ENCODE data around the gene SSRP1. TPM values are rescaled to one million over a fixed set of nuclear protein-coding genes. Genes with fewer than 3 reads are reported as not detected.

SSRP1 gene
- total RNA-seq, 1 donor from 2014 or later: 79.5 TPM

DNA sequence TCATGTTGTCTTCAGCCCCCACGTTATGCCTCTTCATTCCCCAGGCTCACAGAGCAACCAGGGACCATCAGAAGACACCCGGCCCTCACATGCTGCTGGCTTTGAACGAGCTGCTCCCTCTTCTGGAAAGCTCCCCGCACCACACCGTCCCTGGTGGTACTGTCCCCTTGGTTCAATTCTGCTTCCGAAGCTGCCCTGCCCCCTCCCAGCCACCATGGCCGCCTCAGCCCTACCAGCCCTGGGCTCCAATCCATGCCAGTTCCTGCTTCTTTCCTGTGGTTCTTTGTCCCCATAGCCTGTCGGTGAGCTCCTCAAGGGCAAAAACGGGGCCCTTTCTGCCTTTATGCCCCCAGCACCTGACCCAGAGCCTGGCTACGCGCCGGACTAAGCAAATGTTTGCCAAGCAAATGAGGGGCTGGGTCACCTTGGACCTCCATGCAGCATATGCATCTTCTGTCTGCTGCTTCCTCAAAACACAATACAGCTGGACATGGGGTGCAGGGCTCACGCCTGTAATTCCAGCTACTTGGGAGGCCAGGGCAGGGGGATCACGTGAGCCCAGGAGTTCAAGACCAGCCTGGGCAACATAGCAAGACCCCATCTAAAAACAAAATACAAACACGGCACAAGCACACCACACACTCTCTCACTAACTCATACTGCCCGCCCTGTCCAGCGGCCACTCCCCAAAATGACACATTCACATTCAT is 32.3 kb downstream of the SSRP1 start:
- H3K4me3 ChIP-seq (ENCODE audit: insufficient read depth, low read depth, low read length): no peak overlapping the region
- H4K20me1 ChIP-seq (ENCODE audit: insufficient read depth, low read length): peaks cover 65% of the 10 kb centered on the region
- H2AFZ ChIP-seq (ENCODE audit: low read depth, low read length): no peak overlapping the region
- H3K27ac ChIP-seq (ENCODE audit: low read depth, low read length): peak overlapping the region; percentile 66
- FAIRE-seq: no peak
- H3K4me3 Mint-ChIP-seq (ENCODE audit: unreplicated experiment): peak overlapping the region; percentile 4
- H3K79me2 ChIP-seq (ENCODE audit: insufficient read depth, low read length): peaks cover 58% of the 10 kb centered on the region
- peaks cover 7% of the 10 kb centered on the region for H3K9me3 ChIP-seq (ENCODE audit: insufficient read depth, low read depth, low read length)
- peaks cover 40% of the 10 kb centered on the region for H3K36me3 ChIP-seq (ENCODE audit: insufficient read depth, low read length)
- peaks cover 6% of the 10 kb centered on the region for H3K9me3 Mint-ChIP-seq (ENCODE audit: unreplicated experiment)
- H3K27me3 ChIP-seq (ENCODE audit: insufficient read depth, low read length): no peaks in the 10 kb centered on the region
- no peaks in the 10 kb centered on the region for H3K27me3 Mint-ChIP-seq (ENCODE audit: low read depth, unreplicated experiment)
- peaks cover 31% of the 10 kb centered on the region for H3K4me1 Mint-ChIP-seq (ENCODE audit: low read depth, unreplicated experiment)
- no peak overlapping the region for H3K27ac Mint-ChIP-seq (ENCODE audit: unreplicated experiment)
- peaks cover 31% of the 10 kb centered on the region for H3K4me1 ChIP-seq (ENCODE audit: insufficient read depth, low read length)
- no peak for DNase-seq (ENCODE audit: low read depth)
- H3K9ac ChIP-seq (ENCODE audit: low read length): peak overlapping the region; percentile 66
- H3K4me2 ChIP-seq (ENCODE audit: low read length): peak overlapping the region; percentile 81
- no peak for TF ChIP-seq EZH2 (IDR thresholded peaks at IDR 0.05; ENCODE audit: insufficient read depth, low read length)
- TF ChIP-seq, protein P1, sequence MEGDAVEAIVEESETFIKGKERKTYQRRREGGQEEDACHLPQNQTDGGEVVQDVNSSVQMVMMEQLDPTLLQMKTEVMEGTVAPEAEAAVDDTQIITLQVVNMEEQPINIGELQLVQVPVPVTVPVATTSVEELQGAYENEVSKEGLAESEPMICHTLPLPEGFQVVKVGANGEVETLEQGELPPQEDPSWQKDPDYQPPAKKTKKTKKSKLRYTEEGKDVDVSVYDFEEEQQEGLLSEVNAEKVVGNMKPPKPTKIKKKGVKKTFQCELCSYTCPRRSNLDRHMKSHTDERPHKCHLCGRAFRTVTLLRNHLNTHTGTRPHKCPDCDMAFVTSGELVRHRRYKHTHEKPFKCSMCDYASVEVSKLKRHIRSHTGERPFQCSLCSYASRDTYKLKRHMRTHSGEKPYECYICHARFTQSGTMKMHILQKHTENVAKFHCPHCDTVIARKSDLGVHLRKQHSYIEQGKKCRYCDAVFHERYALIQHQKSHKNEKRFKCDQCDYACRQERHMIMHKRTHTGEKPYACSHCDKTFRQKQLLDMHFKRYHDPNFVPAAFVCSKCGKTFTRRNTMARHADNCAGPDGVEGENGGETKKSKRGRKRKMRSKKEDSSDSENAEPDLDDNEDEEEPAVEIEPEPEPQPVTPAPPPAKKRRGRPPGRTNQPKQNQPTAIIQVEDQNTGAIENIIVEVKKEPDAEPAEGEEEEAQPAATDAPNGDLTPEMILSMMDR (IDR thresholded peaks at IDR 0.05; ENCODE audit: insufficient read depth, low read depth, low read length): no peak
- peaks cover 41% of the 10 kb centered on the region for H3K36me3 Mint-ChIP-seq (ENCODE audit: low read depth, unreplicated experiment)

DNA sequence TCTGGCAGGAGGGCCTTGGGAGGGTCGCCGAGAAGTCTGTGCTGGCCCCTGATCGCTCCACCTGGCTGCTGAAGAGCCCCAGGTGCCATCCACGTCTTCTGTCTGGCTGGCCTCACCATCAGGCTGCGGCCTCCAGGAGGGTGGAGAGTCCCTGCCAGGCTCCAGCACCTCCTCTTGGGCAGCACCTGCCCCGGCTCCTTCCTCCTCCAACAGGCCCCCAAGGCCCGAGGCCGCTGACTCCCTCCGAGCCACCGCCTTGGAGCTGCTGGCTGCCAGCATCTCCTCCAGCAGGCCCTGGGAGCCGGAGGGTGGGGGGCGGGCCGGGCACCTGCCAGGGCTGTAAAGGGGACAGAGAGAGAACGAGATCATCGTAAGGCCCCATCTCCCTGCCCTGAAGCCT is 33.2 kb downstream of the SSRP1 start:
- peaks cover 26% of the 10 kb centered on the region for H3K4me1 Mint-ChIP-seq (ENCODE audit: low read depth, unreplicated experiment)
- no peaks in the 10 kb centered on the region for H3K27me3 Mint-ChIP-seq (ENCODE audit: low read depth, unreplicated experiment)
- no peak overlapping the region for H3K4me3 ChIP-seq (ENCODE audit: insufficient read depth, low read depth, low read length)
- peaks cover 7% of the 10 kb centered on the region for H3K9me3 ChIP-seq (ENCODE audit: insufficient read depth, low read depth, low read length)
- no peak for DNase-seq (ENCODE audit: low read depth)
- no peaks in the 10 kb centered on the region for H3K27me3 ChIP-seq (ENCODE audit: insufficient read depth, low read length)
- peaks cover 26% of the 10 kb centered on the region for H3K4me1 ChIP-seq (ENCODE audit: insufficient read depth, low read length)
- H3K36me3 Mint-ChIP-seq (ENCODE audit: low read depth, unreplicated experiment): peaks cover 41% of the 10 kb centered on the region
- H3K9me3 Mint-ChIP-seq (ENCODE audit: unreplicated experiment): peaks cover 6% of the 10 kb centered on the region
- H3K36me3 ChIP-seq (ENCODE audit: insufficient read depth, low read length): peaks cover 36% of the 10 kb centered on the region
- no peak overlapping the region for H3K4me2 ChIP-seq (ENCODE audit: low read length)
- no peak overlapping the region for H3K27ac ChIP-seq (ENCODE audit: low read depth, low read length)
- no peak overlapping the region for H3K4me3 Mint-ChIP-seq (ENCODE audit: unreplicated experiment)
- no peak for FAIRE-seq
- H2AFZ ChIP-seq (ENCODE audit: low read depth, low read length): no peak overlapping the region
- H3K9ac ChIP-seq (ENCODE audit: low read length): no peak overlapping the region
- no peak for TF ChIP-seq EZH2 (IDR thresholded peaks at IDR 0.05; ENCODE audit: insufficient read depth, low read length)
- TF ChIP-seq, protein P1 (IDR thresholded peaks at IDR 0.05; ENCODE audit: insufficient read depth, low read depth, low read length): no peak
- H3K79me2 ChIP-seq (ENCODE audit: insufficient read depth, low read length): peaks cover 48% of the 10 kb centered on the region
- no peak overlapping the region for H3K27ac Mint-ChIP-seq (ENCODE audit: unreplicated experiment)
- peaks cover 55% of the 10 kb centered on the region for H4K20me1 ChIP-seq (ENCODE audit: insufficient read depth, low read length)
